ENCODE results near the gene EEIG1.

Gene EEIG1

GRCh38 chr9:127935765-127936221 is 45.0 kb downstream of the EEIG1 start:
- H3K4me3 ChIP-seq (ENCODE audit: low read depth, low read length), result peak overlapping the region; percentile 92
- no peak for DNase-seq (ENCODE audit: low read depth)
- no peak for TF ChIP-seq CTCF (IDR thresholded peaks at IDR 0.05; ENCODE audit: low read depth, low read length, missing control alignments)

- DNase-seq (ENCODE audit: low read depth), result no peak
- no peak for TF ChIP-seq CTCF (IDR thresholded peaks at IDR 0.05; ENCODE audit: low read depth, low read length, missing control alignments)
- no peak overlapping the region for H3K4me3 ChIP-seq (ENCODE audit: low read depth, low read length)
These were observed 45.8 kb downstream of the EEIG1 start for GRCh38 chr9:127934986-127935385.

- DNase-seq (ENCODE audit: low read depth), result no peak
- H3K4me3 ChIP-seq (ENCODE audit: low read depth, low read length), result no peak overlapping the region
- peak; percentile 6 for TF ChIP-seq CTCF (IDR thresholded peaks at IDR 0.05; ENCODE audit: low read depth, low read length, missing control alignments)
These were observed 46.5 kb downstream of the EEIG1 start for GRCh38 chr9:127934248-127934647.

- H3K4me3 ChIP-seq (ENCODE audit: low read depth, low read length), result peak overlapping the region; percentile 57
- no peak for DNase-seq (ENCODE audit: low read depth)
- TF ChIP-seq CTCF (IDR thresholded peaks at IDR 0.05; ENCODE audit: low read depth, low read length, missing control alignments), result no peak
These were observed 49.5 kb downstream of the EEIG1 start for GRCh38 chr9:127931092-127931881.

All from GM12864 (cell line).